GM12801 (cell line): Measurements from ENCODE around the gene RINL.

Experiments used
- CTCF ChIP-seq: IDR thresholded peaks from one replicate; pipeline ENCODE4 v1.5.1; 2011; ENCODE audit warnings: control low read depth; ENCODE audit not compliant: insufficient read length; ENCODE audit errors: extremely low read depth

The RINL gene

GRCh38 chr19:38877781-38878574 lies at the start of gene RINL:
RINL (minus strand) TSS chr19:38878275; CDS start chr19:38876742, 1,533 bp downstream.
- no peak for TF ChIP-seq CTCF

- TF ChIP-seq CTCF = no peak
These were observed 46.3 kb upstream of the RINL start for GRCh38 chr19:38924388-38924787.

GRCh38 chr19:38922482-38922881 lies 44.4 kb upstream of the RINL start:
- no peak for TF ChIP-seq CTCF

- no peak for TF ChIP-seq CTCF
These were observed 43.6 kb upstream of the RINL start for GRCh38 chr19:38921420-38922274.

- TF ChIP-seq CTCF = no peak
These were observed 42.7 kb upstream of the RINL start for GRCh38 chr19:38920602-38921419.

GRCh38 chr19:38919837-38920601 lies 41.9 kb upstream of the RINL start:
- no peak for TF ChIP-seq CTCF

GRCh38 chr19:38918526-38918925 lies 40.5 kb upstream of the RINL start:
- no peak for TF ChIP-seq CTCF
